Neural progenitor cell (in vitro differentiated cells): Measurements from ENCODE around the gene MTREX.

Experiments
- EZH2phosphoT487 ChIP-seq: fragments of 200-600 bp; sonication (generic); IDR thresholded peaks from 2 replicates; pipeline ENCODE4 v1.6.1; 2017; ENCODE audit warnings: antibody characterized with exemption
- TF ChIP-seq, protein P1 (sequence below): fragments of 200-600 bp; sonication (generic); IDR thresholded peaks from 2 replicates; pipeline ENCODE4 v1.5.1; 2017; ENCODE audit warnings: antibody characterized with exemption, mild to moderate bottlenecking

DNA sequence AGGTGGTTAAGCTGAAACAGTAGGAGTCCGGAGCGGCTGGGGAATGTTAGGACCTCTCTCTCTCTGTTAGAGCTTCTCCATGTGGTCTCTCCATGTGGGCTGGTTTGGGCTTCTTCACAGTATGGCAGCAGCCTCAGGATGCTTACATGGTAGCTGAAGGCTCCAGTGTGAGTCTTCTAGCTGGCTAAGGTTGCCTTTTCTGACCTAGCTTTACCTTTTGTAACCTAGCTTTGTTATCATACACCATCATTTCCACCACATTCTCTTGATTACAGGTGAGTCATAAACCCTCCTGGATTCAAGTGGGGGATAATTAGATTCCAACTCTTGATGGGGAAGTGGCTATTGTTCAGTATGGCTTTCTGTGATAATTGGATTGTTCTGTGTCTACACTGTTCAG is 98.5 kb downstream of the MTREX start:
- TF ChIP-seq, protein P1, sequence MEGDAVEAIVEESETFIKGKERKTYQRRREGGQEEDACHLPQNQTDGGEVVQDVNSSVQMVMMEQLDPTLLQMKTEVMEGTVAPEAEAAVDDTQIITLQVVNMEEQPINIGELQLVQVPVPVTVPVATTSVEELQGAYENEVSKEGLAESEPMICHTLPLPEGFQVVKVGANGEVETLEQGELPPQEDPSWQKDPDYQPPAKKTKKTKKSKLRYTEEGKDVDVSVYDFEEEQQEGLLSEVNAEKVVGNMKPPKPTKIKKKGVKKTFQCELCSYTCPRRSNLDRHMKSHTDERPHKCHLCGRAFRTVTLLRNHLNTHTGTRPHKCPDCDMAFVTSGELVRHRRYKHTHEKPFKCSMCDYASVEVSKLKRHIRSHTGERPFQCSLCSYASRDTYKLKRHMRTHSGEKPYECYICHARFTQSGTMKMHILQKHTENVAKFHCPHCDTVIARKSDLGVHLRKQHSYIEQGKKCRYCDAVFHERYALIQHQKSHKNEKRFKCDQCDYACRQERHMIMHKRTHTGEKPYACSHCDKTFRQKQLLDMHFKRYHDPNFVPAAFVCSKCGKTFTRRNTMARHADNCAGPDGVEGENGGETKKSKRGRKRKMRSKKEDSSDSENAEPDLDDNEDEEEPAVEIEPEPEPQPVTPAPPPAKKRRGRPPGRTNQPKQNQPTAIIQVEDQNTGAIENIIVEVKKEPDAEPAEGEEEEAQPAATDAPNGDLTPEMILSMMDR, result no peak
- TF ChIP-seq EZH2phosphoT487, result no peak
